HG03521 (cell line): ENCODE data around the gene GJB5.
"Not testable (repeated sequence)": the region's sequence is repeated elsewhere in the genome, so short reads cannot be mapped to it uniquely, and the experiment has no call there.

Experiments
- ATAC-seq: cut with Tn5 transposase; IDR thresholded peaks from one replicate; pipeline ENCODE4 v1.9.1; 2021; ENCODE audit warnings: mild to moderate bottlenecking, moderate library complexity; ENCODE audit not compliant: unreplicated experiment

GJB5 gene

DNA sequence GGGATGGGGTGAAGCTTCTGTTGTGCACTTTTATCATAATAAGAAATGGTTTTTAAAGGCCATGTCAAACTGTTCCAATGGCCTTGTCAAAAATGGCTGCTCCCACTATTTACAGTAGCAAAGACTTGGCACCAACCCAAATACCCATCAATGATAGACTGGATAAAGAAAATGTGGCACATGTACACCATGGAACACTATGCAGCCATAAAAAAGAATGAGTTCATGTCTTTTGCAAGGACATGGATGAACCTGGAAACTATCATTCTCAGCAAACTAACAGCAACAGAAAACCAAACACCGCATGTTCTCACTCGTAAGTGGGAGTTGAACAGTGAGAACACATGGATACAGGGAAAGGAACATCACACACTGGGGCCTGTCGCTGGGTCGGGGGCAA lies 18.3 kb downstream of the GJB5 start:
- not testable (repeated sequence) for ATAC-seq

- no peak for ATAC-seq
Measured at GRCh38 chr1:34774957-34775356, 20.1 kb downstream of the GJB5 start.

DNA sequence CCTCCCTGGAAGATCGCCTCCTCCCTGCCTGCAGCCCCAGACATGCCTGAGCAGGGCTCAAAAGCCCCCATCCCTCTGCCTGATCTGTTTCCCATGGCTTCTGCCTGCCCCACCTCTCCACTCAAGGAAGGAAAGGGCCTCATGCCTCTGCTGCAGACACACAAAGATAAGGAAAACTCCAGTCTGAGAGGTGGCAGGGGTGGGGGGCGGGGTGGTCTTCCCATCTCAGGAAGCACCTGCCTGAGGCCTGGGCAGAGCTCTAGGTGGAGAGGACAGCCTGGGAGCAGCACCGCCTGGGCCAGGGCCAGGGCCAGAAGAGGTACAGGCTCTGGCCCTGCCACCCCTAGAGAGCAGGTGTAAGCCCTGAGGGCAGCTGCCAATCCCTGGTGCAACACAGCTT lies 22.1 kb downstream of the GJB5 start:
- ATAC-seq, result no peak

DNA sequence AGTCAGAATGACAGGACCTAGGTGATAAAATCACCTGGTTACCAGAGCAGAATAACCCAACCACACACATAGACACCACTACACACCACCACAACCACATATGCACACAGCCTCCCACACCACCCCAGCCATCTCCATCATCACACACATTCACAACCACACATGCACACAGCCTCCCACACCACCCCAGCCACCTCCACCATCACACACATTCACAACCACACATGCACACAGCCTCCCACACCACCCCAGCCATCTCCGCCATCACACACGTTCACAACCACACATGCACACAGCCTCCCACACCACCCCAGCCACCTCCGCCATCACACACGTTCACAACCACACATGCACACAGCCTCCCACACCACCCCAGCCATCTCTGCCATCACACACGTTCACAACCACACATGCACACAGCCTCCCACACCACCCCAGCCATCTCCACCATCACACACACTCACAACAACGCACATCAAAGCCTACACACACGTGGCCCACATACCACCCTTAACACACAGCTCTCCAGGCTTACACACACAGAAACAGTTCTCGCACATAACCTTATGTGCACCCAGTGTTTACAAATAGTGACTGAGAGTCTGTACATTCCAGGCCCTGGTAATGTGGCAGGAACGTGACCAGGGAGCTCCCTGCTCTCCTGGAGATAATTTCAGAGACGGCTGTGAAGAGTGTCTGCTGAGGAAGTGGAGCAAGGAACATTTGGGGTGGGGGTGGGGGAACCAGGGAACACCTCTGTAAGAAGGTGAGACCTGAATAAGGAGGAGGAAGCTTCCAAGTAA lies 22.9 kb downstream of the GJB5 start:
- ATAC-seq, result no peak

DNA sequence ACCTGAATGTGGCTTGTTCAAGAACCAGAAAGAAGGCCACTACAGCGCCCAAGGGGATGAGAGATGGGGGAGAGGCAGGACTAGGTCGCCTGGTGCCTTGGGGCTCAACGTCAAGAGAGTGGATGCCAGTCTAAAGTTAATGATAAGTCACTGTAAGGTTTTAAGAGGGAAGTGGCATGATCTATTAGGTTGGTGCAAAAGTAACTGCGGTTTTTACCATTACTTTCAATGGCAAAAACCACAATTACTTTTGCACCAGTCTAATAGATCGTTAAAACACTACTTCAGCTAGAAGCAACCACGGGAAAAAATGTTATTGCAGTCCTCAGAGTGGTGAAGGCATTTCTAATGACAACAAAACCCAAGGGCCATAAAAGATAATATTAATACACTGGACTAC lies 23.5 kb downstream of the GJB5 start:
- no peak for ATAC-seq

DNA sequence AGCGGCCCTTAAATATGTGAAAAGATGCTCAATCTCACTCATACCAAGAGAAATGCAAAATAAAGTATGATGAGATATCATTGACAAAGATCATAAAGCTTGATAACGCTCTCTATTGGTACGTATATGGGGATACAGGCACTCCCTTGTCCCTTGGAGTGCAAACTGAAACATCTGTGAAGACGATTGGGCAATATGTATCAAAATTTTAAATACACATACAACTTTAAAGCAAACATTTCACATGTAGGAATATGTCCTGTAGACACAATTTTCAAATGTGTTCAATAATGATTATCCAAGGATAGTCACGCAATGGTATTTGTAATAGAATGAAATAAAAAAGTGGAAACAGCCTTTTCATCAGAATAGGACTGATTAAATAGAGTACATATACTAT lies 24.2 kb downstream of the GJB5 start:
- no peak for ATAC-seq

GRCh38 chr1:34779526-34779925 lies 24.7 kb downstream of the GJB5 start:
- ATAC-seq, result no peak

DNA sequence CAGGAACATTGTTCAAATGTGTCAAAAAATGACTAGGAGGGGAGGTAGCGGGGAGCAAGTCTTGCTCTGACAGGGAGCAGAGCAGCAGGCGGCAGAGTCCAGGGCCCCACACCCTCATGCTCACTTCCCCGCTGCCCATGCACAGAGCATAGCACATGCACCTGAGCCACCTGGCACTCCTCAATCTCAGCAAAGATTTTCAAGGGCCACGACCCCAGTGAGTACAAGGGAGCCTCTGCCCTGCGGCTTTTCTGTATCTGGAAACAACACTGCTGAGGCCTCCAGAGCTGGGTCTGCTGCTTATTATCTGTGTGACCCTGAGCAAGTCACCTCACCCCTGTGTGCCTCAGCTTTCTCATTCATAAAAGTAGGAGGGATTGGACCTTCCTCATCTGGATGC lies 25.1 kb downstream of the GJB5 start:
- no peak for ATAC-seq

DNA sequence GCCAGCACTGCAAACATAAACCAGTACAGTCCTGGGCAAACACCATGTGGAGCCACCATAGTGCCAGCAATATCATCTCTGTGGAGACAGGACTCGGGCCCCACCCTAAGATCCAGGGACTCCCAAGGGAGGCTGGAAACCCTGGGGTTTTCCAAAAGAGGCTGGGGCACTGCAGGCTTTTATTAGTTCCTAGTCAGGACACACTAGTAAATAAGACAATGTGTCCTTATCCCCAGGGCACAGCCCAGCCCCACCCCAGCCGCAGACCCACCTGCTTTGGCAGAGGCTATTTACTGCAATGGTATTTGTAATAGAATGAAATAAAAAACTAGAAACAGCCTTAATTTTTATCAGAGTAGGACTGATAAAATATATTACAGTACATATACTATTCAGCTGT lies 25.7 kb downstream of the GJB5 start:
- no peak for ATAC-seq

GRCh38 chr1:34781071-34781843 lies 26.4 kb downstream of the GJB5 start, which contains the start of gene GJB3:
Gene GJB3 (plus strand): TSS chr1:34781214. CDS start chr1:34784763, 3,549 bp downstream.
- no peak for ATAC-seq

DNA sequence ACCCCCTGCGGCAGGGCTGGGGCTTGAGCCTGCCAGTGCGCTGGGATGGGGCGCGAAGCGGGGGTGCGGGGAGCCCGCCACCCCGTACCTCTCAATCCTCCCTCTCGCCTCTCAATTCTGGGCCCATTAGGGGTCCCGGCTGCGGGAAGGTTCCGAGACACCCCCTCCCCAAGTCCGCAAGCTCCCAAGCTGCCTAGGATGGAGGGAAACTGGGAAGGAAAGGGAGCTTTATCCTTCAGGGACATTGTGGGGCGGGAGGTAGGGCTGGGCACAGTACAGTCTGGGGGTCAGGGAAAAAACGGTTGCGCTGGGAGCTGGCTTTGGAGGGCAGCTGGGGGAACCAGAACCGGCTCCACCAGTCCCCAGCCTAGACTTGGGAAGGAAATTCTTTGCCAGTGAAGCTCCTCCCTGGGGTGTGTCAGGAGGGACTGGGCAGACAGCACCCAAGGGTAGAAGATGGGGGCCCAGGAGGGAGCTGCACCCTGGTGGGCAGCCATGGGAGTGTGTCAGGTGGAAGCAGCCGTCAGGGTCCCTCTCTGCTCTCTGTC lies 27.1 kb downstream of the GJB5 start:
- no peak for ATAC-seq

DNA sequence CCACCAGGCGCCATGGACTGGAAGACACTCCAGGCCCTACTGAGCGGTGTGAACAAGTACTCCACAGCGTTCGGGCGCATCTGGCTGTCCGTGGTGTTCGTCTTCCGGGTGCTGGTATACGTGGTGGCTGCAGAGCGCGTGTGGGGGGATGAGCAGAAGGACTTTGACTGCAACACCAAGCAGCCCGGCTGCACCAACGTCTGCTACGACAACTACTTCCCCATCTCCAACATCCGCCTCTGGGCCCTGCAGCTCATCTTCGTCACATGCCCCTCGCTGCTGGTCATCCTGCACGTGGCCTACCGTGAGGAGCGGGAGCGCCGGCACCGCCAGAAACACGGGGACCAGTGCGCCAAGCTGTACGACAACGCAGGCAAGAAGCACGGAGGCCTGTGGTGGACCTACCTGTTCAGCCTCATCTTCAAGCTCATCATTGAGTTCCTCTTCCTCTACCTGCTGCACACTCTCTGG lies 29.9 kb downstream of the GJB5 start:
- ATAC-seq, result no peak

DNA sequence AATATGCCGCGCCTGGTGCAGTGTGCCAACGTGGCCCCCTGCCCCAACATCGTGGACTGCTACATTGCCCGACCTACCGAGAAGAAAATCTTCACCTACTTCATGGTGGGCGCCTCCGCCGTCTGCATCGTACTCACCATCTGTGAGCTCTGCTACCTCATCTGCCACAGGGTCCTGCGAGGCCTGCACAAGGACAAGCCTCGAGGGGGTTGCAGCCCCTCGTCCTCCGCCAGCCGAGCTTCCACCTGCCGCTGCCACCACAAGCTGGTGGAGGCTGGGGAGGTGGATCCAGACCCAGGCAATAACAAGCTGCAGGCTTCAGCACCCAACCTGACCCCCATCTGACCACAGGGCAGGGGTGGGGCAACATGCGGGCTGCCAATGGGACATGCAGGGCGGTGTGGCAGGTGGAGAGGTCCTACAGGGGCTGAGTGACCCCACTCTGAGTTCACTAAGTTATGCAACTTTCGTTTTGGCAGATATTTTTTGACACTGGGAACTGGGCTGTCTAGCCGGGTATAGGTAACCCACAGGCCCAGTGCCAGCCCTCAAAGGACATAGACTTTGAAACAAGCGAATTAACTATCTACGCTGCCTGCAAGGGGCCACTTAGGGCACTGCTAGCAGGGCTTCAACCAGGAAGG lies 30.5 kb downstream of the GJB5 start:
- no peak for ATAC-seq

GRCh38 chr1:34785875-34786470 lies 31.1 kb downstream of the GJB5 start:
- ATAC-seq, result no peak

GRCh38 chr1:34786521-34787325 lies 31.9 kb downstream of the GJB5 start:
- ATAC-seq, result peak; percentile 48

DNA sequence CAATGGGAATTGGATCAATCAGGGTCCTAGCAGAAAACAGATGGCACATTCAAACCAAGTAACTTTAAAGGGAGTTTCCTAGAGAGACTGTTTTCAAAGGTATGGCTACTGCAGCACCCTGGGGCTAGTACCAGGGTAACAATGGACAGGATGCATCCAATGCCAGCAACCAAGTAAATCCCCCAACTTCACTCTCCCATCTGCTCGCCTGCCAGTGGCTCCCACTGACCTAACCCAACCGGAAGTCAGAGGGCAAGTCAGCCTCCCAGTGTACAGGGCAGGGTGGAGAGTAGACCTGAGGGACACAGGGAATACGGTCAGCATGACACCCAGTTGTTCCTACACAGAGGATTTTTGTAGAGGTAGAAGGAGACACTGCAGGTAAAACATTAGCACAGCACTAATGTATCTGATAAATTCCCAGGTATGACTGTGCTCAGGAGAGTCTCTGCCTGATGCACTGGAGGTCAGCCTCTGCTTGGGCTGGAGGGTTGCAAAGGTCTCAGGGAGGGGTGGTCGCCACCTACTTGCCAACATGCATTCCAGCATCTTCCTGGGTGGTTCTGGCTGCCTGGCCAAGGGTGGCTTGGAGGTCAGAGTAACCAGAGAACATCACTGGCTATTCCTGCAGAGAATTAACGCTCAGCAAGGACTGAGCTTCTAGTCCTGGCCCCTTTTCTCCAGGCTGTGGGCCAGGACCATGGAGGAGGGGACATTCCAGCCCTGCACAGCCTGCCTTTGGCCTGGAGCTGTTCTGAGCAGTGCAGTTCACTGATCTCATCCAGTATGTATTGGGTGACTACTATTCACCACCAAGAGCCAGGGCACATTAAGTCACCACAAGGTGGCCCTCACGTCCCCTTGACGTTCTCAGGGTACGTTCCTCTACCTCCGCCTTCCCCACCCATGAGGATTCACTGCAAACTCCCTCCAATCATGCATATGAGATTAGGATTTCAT lies 32.9 kb downstream of the GJB5 start:
- ATAC-seq, result no peak

DNA sequence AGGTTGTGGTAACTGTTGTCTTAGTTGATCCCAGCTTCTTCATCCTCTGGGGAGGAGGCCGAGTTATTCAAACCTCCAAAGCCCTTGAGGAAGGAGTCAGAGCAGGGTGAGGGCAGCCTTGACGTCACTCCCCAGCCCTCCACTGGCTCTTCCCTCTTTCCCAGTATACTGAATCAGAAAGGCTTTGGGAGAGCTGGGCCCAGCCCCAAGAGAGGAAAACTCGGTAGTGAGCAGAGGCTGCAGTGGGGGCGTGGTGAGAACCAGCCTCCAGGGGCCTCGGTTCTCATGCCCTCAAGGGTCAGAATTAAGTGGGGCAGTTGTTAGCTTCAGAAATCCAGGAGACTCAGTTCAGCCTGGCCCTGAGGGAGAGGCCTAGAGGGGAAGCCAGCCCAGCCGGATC lies 36.1 kb downstream of the GJB5 start:
- no peak for ATAC-seq

DNA sequence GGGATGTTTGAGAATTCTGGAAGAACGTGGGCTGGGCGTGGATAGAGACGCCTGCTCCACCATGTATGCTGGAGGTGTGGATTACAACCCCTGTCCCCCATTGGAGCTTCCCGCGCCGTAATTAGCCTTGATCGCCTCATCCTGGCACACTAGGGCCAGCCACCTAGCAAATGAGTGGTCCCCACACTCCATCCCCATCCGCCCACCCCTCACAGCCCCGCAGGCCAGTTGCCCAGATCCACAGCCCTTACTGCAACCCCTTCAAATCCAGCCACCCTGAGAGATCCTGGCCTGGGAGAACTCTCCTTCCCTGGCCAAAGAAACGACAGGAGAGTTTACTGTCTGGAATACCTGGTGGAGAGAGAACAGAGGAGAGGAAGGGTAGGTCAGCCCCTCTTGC lies 37.6 kb downstream of the GJB5 start:
- no peak for ATAC-seq
